Fibroblast of mammary gland (primary cell): Measurements from ENCODE around the gene OSBPL6.

Experiments
- DNase-seq: peaks from one replicate; pipeline ENCODE4 v3.0.0-alpha.2; 2010; ENCODE audit warnings: low read depth
- H3K4me3 ChIP-seq: 2 replicates; pipeline ENCODE4 v1.5.1; 2011; ENCODE audit warnings: low read depth, mild to moderate bottlenecking, low read length, moderate library complexity; ENCODE audit not compliant: control insufficient read depth
- CTCF ChIP-seq: conservative IDR thresholded peaks from 2 replicates; pipeline ENCODE4 v1.5.1; 2011; ENCODE audit warnings: low read depth, low read length, inconsistent platforms; ENCODE audit not compliant: control insufficient read depth, insufficient read depth

OSBPL6 gene

DNA sequence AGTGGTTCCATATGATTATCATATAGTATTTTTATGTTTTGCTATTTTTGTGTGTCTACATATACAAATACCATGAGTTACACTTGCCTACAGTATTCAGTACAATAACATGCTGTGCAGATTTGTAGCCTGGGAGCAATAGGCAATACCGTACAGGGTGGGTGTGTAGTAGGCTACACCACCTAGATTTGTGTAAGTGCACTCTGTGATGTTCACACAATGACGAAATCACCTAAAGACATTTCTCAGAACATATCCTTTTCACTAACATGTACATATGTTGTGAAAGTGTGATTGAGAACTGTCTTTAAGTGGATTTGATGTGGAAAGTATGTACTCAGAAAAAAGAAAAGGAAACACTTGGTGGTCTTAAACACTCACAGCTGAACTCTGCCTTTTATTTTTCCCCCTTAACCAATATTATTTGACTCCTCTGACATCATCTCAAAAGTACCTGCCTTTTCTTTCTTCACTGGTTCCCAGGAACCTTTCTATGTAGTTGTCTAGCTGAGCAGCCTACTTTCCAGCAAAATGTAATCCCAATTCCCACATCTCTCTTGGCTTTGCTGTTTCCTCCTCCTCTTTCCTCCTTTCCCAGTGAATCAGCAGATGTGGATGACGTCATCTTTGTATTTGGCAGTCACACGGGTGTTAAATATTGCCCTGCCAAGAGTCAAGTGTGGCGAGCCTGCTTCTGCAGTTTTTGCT lies 47.7 kb downstream of the OSBPL6 start:
- TF ChIP-seq CTCF, result no peak
- DNase-seq, result peak; percentile 99

GRCh38 chr2:178242552-178242883 lies 48.2 kb downstream of the OSBPL6 start:
- H3K4me3 ChIP-seq, result no peak overlapping the region
- no peak for DNase-seq
- TF ChIP-seq CTCF, result no peak

More for the DNA sequence above, 47.7 kb downstream of the OSBPL6 start:
- H3K4me3 ChIP-seq, result no peak overlapping the region

DNA sequence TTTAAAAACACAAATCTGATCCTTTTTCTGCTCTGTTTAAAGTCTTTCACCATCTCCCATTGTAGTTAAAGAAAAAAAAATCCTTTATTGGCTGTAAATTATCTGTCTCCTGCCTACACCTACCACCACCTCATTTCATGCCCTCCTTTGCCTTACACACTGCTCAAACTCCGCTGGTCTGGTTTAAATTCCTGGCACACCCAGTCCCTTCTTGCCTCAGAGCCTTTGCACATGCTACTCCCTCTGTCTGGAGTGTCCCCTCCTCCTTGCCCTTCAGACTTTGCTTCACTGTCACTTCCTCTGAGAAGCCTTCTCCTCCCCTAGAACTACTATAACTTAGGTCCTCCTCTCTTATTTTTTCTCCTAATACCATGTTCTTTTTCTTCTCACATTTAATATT lies 49.6 kb downstream of the OSBPL6 start:
- no peak overlapping the region for H3K4me3 ChIP-seq
- DNase-seq, result no peak
- no peak for TF ChIP-seq CTCF

GRCh38 chr2:178244777-178245176 lies 50.5 kb downstream of the OSBPL6 start:
- H3K4me3 ChIP-seq, result no peak overlapping the region

GRCh38 chr2:178246696-178247095 lies 52.4 kb downstream of the OSBPL6 start:
- H3K4me3 ChIP-seq, result no peak overlapping the region
- TF ChIP-seq CTCF, result no peak
- no peak for DNase-seq

More at GRCh38 chr2:178244777-178245176, 50.5 kb downstream of the OSBPL6 start:
- no peak for TF ChIP-seq CTCF
- no peak for DNase-seq

DNA sequence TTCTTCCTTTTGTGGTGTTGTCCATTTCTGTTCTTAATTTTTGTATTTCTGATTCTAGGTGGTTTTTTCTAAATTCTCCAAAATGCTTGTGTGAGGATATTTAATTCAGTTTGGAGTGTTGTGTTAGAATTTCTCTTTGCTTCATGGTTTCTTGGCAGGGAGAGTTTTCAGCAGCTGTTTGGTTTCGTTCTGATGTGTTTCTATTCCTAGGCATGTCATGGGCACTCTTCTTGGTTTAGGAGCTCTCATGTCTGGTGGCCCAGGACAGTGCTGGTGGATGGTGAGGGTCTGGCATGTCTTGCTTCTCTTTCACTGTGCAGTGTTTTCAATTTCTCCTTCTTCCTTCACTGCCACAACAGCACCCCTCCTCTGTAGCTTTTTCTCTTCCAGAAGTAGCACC lies 52.9 kb downstream of the OSBPL6 start:
- no peak overlapping the region for H3K4me3 ChIP-seq
- DNase-seq, result no peak

More for the DNA sequence above, 52.9 kb downstream of the OSBPL6 start:
- TF ChIP-seq CTCF, result no peak
